ENCODE results near the gene PRIM2.
"Not testable (repeated sequence)": the region's sequence is repeated elsewhere in the genome, so short reads cannot be mapped to it uniquely, and the experiment has no call there.

PRIM2 gene

GRCh38 chr6:57510390-57510789 is 193.0 kb downstream of the PRIM2 start:
- H3K9me3 ChIP-seq (ENCODE audit: control insufficient read depth, low read length); H3K4me3 ChIP-seq (ENCODE audit: extremely low read depth, insufficient read depth, low read length, poor library complexity, severe bottlenecking); H3K27ac ChIP-seq (ENCODE audit: low read depth, low read length, severe bottlenecking); H3K36me3 ChIP-seq (ENCODE audit: control insufficient read depth, insufficient read depth, low read length); H3K4me1 ChIP-seq (ENCODE audit: control insufficient read depth, insufficient read depth, low read length, poor library complexity, severe bottlenecking): not testable (repeated sequence)
- WGBS, 2 experiments (ENCODE audit: insufficient coverage in 2 of 2), result no CpG with 5 or more reads among the region's 4 CpGs

DNA sequence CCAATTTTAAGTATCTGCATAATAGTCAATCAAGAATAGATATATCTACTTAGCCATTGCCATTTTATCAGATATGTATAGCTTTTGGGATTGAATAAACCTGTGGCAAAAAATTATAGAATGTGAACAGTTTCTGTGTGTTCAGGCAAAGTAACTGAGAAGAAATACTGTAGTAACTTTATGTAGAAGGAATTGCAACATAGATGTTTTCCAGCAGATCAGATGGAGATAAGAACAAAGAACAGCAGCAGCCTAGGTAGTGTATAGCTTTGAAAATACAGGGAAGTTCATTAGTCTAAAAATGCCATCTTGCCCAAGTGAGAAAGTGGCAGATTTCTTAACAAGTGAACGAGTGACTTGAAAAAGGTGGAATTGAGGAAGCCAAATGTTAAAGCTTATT is 197.7 kb downstream of the PRIM2 start:
- no CpG with 5 or more reads among the region's 1 CpG for WGBS, 2 experiments (ENCODE audit: insufficient coverage in 2 of 2)
- not testable (repeated sequence) for H3K4me1 ChIP-seq (ENCODE audit: control insufficient read depth, insufficient read depth, low read length, poor library complexity, severe bottlenecking)

DNA sequence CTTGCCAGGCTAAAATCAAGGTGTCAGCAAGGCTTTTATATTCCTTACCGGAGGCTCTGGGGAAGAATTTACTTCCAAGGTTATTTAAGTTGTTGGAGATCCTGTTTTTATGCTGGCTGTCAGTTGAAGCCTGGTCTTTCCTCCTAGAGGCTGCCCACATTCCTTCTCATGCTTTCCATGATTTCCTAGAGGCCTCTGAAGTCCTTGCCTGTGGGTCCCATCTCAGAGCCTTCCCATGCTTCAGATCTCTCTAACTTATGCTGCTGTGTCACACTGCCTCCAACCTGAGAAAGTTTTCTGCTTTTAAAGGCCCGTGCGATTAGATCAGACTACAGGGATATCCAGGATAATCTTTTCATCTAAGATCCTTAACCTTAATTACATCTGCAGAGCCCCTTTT is 198.4 kb downstream of the PRIM2 start:
- no CpG with 5 or more reads among the region's 3 CpGs for WGBS, 2 experiments (ENCODE audit: insufficient coverage in 2 of 2)
- not testable (repeated sequence) for H3K27ac ChIP-seq (ENCODE audit: low read depth, low read length, severe bottlenecking); H3K9me3 ChIP-seq (ENCODE audit: control insufficient read depth, low read length); H3K4me3 ChIP-seq (ENCODE audit: extremely low read depth, insufficient read depth, low read length, poor library complexity, severe bottlenecking); H3K4me1 ChIP-seq (ENCODE audit: control insufficient read depth, insufficient read depth, low read length, poor library complexity, severe bottlenecking); H3K36me3 ChIP-seq (ENCODE audit: control insufficient read depth, insufficient read depth, low read length)

More for the DNA sequence above, 197.7 kb downstream of the PRIM2 start:
- H3K27ac ChIP-seq (ENCODE audit: low read depth, low read length, severe bottlenecking); H3K4me3 ChIP-seq (ENCODE audit: extremely low read depth, insufficient read depth, low read length, poor library complexity, severe bottlenecking); H3K9me3 ChIP-seq (ENCODE audit: control insufficient read depth, low read length); H3K36me3 ChIP-seq (ENCODE audit: control insufficient read depth, insufficient read depth, low read length): not testable (repeated sequence)

- not testable (repeated sequence) for H3K9me3 ChIP-seq (ENCODE audit: control insufficient read depth, low read length); H3K4me3 ChIP-seq (ENCODE audit: extremely low read depth, insufficient read depth, low read length, poor library complexity, severe bottlenecking); H3K4me1 ChIP-seq (ENCODE audit: control insufficient read depth, insufficient read depth, low read length, poor library complexity, severe bottlenecking); H3K27ac ChIP-seq (ENCODE audit: low read depth, low read length, severe bottlenecking); H3K36me3 ChIP-seq (ENCODE audit: control insufficient read depth, insufficient read depth, low read length)
- 50% methylated on average over 2 of the region's 3 CpGs; no CpG with 5 or more reads in 1 of the 2 experiments for WGBS, 2 experiments (ENCODE audit: insufficient coverage in 2 of 2)
Observed at GRCh38 chr6:57516776-57517175, 199.3 kb downstream of the PRIM2 start.

DNA sequence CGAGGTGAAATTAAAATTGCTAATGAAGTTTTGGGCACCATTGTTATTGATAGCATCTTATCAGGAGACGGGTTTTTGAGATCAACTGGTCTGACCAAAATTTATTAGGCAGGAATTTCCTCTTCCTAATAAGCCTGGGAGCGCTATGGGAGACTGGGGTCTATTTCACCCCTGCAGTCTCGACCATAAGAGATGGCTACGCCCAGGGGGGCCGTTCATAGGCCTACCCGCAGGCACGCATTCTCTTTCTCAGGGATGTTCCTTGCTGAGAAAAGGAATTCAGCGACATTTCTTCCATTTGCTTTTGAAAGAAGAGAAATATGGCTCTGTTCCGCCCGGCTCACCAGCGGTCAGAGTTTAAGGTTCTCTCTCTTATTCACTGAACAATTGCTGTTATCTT is 201.8 kb downstream of the PRIM2 start:
- not testable (repeated sequence) for H3K4me1 ChIP-seq (ENCODE audit: control insufficient read depth, insufficient read depth, low read length, poor library complexity, severe bottlenecking); H3K27ac ChIP-seq (ENCODE audit: low read depth, low read length, severe bottlenecking); H3K36me3 ChIP-seq (ENCODE audit: control insufficient read depth, insufficient read depth, low read length); H3K4me3 ChIP-seq (ENCODE audit: extremely low read depth, insufficient read depth, low read length, poor library complexity, severe bottlenecking); H3K9me3 ChIP-seq (ENCODE audit: control insufficient read depth, low read length)
- WGBS, 2 experiments (ENCODE audit: insufficient coverage in 2 of 2), result 17 to 21% methylated on average over 4 to 6 of the region's 12 CpGs

- H3K27ac ChIP-seq (ENCODE audit: low read depth, low read length, severe bottlenecking), result not testable (repeated sequence)
Observed at GRCh38 chr6:57521085-57521484, 203.7 kb downstream of the PRIM2 start.

GRCh38 chr6:57523221-57523620 is 205.8 kb downstream of the PRIM2 start:
- H3K4me3 ChIP-seq (ENCODE audit: extremely low read depth, insufficient read depth, low read length, poor library complexity, severe bottlenecking); H3K9me3 ChIP-seq (ENCODE audit: control insufficient read depth, low read length); H3K36me3 ChIP-seq (ENCODE audit: control insufficient read depth, insufficient read depth, low read length); H3K4me1 ChIP-seq (ENCODE audit: control insufficient read depth, insufficient read depth, low read length, poor library complexity, severe bottlenecking); H3K27ac ChIP-seq (ENCODE audit: low read depth, low read length, severe bottlenecking): not testable (repeated sequence)
- WGBS, 2 experiments (ENCODE audit: insufficient coverage in 2 of 2), result no CpG with 5 or more reads among the region's 2 CpGs

More at GRCh38 chr6:57521085-57521484, 203.7 kb downstream of the PRIM2 start:
- no CpG with 5 or more reads among the region's 1 CpG for WGBS, 2 experiments (ENCODE audit: insufficient coverage in 2 of 2)
- not testable (repeated sequence) for H3K36me3 ChIP-seq (ENCODE audit: control insufficient read depth, insufficient read depth, low read length); H3K4me3 ChIP-seq (ENCODE audit: extremely low read depth, insufficient read depth, low read length, poor library complexity, severe bottlenecking); H3K9me3 ChIP-seq (ENCODE audit: control insufficient read depth, low read length); H3K4me1 ChIP-seq (ENCODE audit: control insufficient read depth, insufficient read depth, low read length, poor library complexity, severe bottlenecking)

- not testable (repeated sequence) for H3K27ac ChIP-seq (ENCODE audit: low read depth, low read length, severe bottlenecking); H3K9me3 ChIP-seq (ENCODE audit: control insufficient read depth, low read length); H3K4me3 ChIP-seq (ENCODE audit: extremely low read depth, insufficient read depth, low read length, poor library complexity, severe bottlenecking); H3K4me1 ChIP-seq (ENCODE audit: control insufficient read depth, insufficient read depth, low read length, poor library complexity, severe bottlenecking); H3K36me3 ChIP-seq (ENCODE audit: control insufficient read depth, insufficient read depth, low read length)
- WGBS, 2 experiments (ENCODE audit: insufficient coverage in 2 of 2), result no CpG with 5 or more reads among the region's 1 CpG
Observed at GRCh38 chr6:57529755-57530154, 212.3 kb downstream of the PRIM2 start.

GRCh38 chr6:57532660-57533059 is 215.2 kb downstream of the PRIM2 start:
- not testable (repeated sequence) for H3K9me3 ChIP-seq (ENCODE audit: control insufficient read depth, low read length); H3K27ac ChIP-seq (ENCODE audit: low read depth, low read length, severe bottlenecking); H3K4me3 ChIP-seq (ENCODE audit: extremely low read depth, insufficient read depth, low read length, poor library complexity, severe bottlenecking); H3K36me3 ChIP-seq (ENCODE audit: control insufficient read depth, insufficient read depth, low read length); H3K4me1 ChIP-seq (ENCODE audit: control insufficient read depth, insufficient read depth, low read length, poor library complexity, severe bottlenecking)
- 86% methylated on average over 1 of the region's 2 CpGs; no CpG with 5 or more reads in 1 of the 2 experiments for WGBS, 2 experiments (ENCODE audit: insufficient coverage in 2 of 2)

GRCh38 chr6:57535121-57535520 is 217.7 kb downstream of the PRIM2 start:
- H3K27ac ChIP-seq (ENCODE audit: low read depth, low read length, severe bottlenecking), result not testable (repeated sequence)

DNA sequence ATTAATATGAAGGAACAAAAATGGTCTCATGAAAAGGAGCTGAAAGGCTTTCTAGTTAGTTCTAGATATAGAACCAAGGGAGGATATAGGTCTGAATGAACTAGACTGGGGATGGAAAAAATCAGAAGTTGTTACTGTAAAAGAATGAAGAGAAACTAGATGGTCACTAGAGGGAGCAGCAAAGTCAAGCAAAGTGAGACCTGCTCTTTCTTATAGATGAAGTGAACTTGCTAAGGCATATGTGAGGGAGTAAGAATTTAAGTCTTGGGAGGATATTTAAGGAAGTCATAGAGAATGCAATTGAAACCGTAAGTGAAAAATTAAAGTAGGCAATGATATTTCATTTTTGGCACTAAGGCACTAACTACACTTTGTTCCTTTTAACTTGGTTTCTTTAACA is 218.6 kb downstream of the PRIM2 start:
- not testable (repeated sequence) for H3K4me3 ChIP-seq (ENCODE audit: extremely low read depth, insufficient read depth, low read length, poor library complexity, severe bottlenecking); H3K4me1 ChIP-seq (ENCODE audit: control insufficient read depth, insufficient read depth, low read length, poor library complexity, severe bottlenecking); H3K9me3 ChIP-seq (ENCODE audit: control insufficient read depth, low read length); H3K27ac ChIP-seq (ENCODE audit: low read depth, low read length, severe bottlenecking); H3K36me3 ChIP-seq (ENCODE audit: control insufficient read depth, insufficient read depth, low read length)
- no CpG with 5 or more reads among the region's 1 CpG for WGBS, 2 experiments (ENCODE audit: insufficient coverage in 2 of 2)

More at GRCh38 chr6:57535121-57535520, 217.7 kb downstream of the PRIM2 start:
- H3K4me3 ChIP-seq (ENCODE audit: extremely low read depth, insufficient read depth, low read length, poor library complexity, severe bottlenecking); H3K9me3 ChIP-seq (ENCODE audit: control insufficient read depth, low read length); H3K4me1 ChIP-seq (ENCODE audit: control insufficient read depth, insufficient read depth, low read length, poor library complexity, severe bottlenecking); H3K36me3 ChIP-seq (ENCODE audit: control insufficient read depth, insufficient read depth, low read length): not testable (repeated sequence)
- no CpG with 5 or more reads among the region's 2 CpGs for WGBS, 2 experiments (ENCODE audit: insufficient coverage in 2 of 2)

GRCh38 chr6:57537916-57538315 is 220.5 kb downstream of the PRIM2 start:
- not testable (repeated sequence) for H3K36me3 ChIP-seq (ENCODE audit: control insufficient read depth, insufficient read depth, low read length); H3K4me3 ChIP-seq (ENCODE audit: extremely low read depth, insufficient read depth, low read length, poor library complexity, severe bottlenecking); H3K4me1 ChIP-seq (ENCODE audit: control insufficient read depth, insufficient read depth, low read length, poor library complexity, severe bottlenecking); H3K27ac ChIP-seq (ENCODE audit: low read depth, low read length, severe bottlenecking); H3K9me3 ChIP-seq (ENCODE audit: control insufficient read depth, low read length)
- WGBS, 2 experiments (ENCODE audit: insufficient coverage in 2 of 2), result 93% methylated on average over 2 of the region's 3 CpGs; no CpG with 5 or more reads in 1 of the 2 experiments

All from mesodermal cell (in vitro differentiated cells).